Breast epithelium (tissue), 3 donors: ENCODE measurements around the gene DGKE.

ENCODE experiments used
- CTCF ChIP-seq, 3 donors: fragments of 450-650 bp; IDR thresholded peaks; one replicate each; pipeline ENCODE4 v1.5.1; 2016 to 2017; ENCODE audit warnings: antibody characterized with exemption in 3 of 3, mild to moderate bottlenecking in 3 of 3, moderate library complexity in 3 of 3
- POLR2A ChIP-seq: fragments of 450-650 bp; IDR thresholded peaks from one replicate; pipeline ENCODE4 v1.6.1; 2016; ENCODE audit warnings: antibody characterized with exemption, mild to moderate bottlenecking, moderate library complexity

GRCh38 chr17:56866496-56866895 lies 32.5 kb downstream of the DGKE start:
- no peak for TF ChIP-seq CTCF (IDR thresholded peaks at IDR 0.05)
- no peak for TF ChIP-seq POLR2A
